GM08714 (cell line): ENCODE data around the gene FNDC1.

Experiments used
- H3K4me3 ChIP-seq: fragments of 200-500 bp; sonication (Bioruptor generic); 2 replicates; pipeline ENCODE4 v1.5.1; 2014; ENCODE audit warnings: mild to moderate bottlenecking, low read length, inconsistent platforms
- ZNF274 ChIP-seq: IDR thresholded peaks from 2 replicates; pipeline ENCODE4 v1.6.1; 2012; ENCODE audit warnings: mild to moderate bottlenecking, low read depth, low read length

Gene FNDC1

DNA sequence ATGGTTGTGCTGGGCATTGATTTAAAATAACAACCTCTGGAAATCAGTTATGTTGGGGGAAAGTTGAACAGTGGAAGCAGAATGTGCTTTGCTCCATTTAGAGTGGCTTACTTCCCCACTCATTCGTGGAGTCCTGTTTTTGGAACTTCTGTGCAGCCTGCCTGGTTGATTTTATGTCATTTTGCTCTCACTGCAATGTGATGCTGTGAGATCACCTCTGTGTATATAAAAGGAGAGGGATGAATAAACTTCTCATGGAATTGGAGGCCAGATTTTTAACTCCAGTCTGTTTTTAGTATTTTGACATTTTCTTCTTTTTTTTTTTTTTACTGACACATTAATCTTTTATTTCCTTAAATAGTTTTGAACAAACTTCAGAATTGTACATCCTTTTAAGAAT lies 139.0 kb downstream of the FNDC1 start:
- no peak for TF ChIP-seq ZNF274
- no peak overlapping the region for H3K4me3 ChIP-seq

- H3K4me3 ChIP-seq = no peak overlapping the region
- TF ChIP-seq ZNF274 = no peak
Measured at GRCh38 chr6:159309723-159310122, 140.5 kb downstream of the FNDC1 start.

- no peak for TF ChIP-seq ZNF274
Measured at GRCh38 chr6:159311618-159312017, 142.4 kb downstream of the FNDC1 start.

DNA sequence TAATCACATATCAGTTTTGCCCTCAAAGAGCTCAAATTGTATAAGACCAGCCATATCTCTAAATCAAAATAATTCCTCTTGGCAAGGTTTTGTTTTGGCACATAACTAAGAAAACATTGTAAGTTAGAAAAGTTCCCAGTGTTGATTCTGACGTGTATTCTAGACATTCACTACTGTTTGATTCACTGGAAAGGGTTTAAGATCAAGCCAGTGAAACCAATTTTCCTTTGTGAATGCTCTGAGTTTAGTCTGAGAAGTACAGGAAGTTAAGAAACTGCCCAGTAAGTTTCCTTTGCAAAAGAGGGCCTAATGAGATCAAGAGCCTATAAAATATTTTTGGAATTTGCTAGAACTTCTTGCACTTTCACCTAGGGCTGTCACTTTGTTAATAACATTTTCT lies 143.0 kb downstream of the FNDC1 start:
- no peak for TF ChIP-seq ZNF274
- no peak overlapping the region for H3K4me3 ChIP-seq

More at GRCh38 chr6:159311618-159312017, 142.4 kb downstream of the FNDC1 start:
- no peak overlapping the region for H3K4me3 ChIP-seq

- TF ChIP-seq ZNF274 = no peak
- no peak overlapping the region for H3K4me3 ChIP-seq
Measured at GRCh38 chr6:159313018-159313417, 143.8 kb downstream of the FNDC1 start.

DNA sequence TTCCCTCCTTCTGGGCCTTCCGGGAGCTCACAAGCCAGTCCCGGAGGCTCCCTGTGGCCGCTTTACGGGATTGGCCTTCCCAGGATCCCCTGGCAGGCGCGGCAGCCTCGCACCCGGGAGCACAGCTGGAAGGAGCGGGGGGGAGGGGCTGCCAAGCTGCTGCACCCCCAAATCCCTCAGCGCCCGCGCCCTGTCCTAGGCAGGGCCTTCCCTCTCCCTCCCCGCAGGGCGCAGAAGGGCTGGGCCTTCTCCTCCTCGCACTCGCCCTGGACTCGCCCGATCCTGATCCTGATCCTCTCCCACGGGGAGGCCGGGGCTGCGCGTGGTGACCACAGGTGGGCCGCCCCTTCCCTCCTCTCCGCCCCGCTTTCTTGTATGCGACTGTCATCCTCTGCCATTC lies 146.4 kb downstream of the FNDC1 start:
- no peak for TF ChIP-seq ZNF274
- no peak overlapping the region for H3K4me3 ChIP-seq

GRCh38 chr6:159317430-159317829 lies 148.2 kb downstream of the FNDC1 start:
- no peak for TF ChIP-seq ZNF274
- H3K4me3 ChIP-seq = no peak overlapping the region

- no peak for TF ChIP-seq ZNF274
Measured at GRCh38 chr6:159321267-159321666, 152.1 kb downstream of the FNDC1 start.

More at GRCh38 chr6:159321267-159321666, 152.1 kb downstream of the FNDC1 start:
- no peak overlapping the region for H3K4me3 ChIP-seq
